ENCODE data around the gene DCAF12. TPM values are rescaled to one million over a fixed set of nuclear protein-coding genes. Genes with fewer than 3 reads are reported as not detected.

The DCAF12 gene
- total and polyA plus RNA-seq, 2 of the 8 experiments (the other 6 are each of a cell fraction or from before 2014, with no cell fraction given): 22.7 to 29.2 TPM

- Histone ChIP-seq H3K56ac (replicated peaks; ENCODE audit: insufficient read length, low read depth, low read length) (no peak overlapping the region), H4K5ac (ENCODE audit: insufficient read length, low read depth, low read length) (no peak overlapping the region), H3K27ac (ENCODE audit: low read depth, low read length) (no peak overlapping the region), H3K23ac (ENCODE audit: insufficient read length) (no peak overlapping the region), H4K8ac (ENCODE audit: extremely low read depth, insufficient read depth, low read length) (no peak overlapping the region), H2AFZ (ENCODE audit: low read length) (no peak overlapping the region), H3K4ac (replicated peaks; ENCODE audit: insufficient read length, low read depth, low read length) (no peak overlapping the region), H3K79me1 (ENCODE audit: low read depth, low read length) (no peaks in the 10 kb centered on the region), H4K20me1 (replicated peaks in 1 of 2; ENCODE audit: control insufficient read depth in 1 of 2, insufficient read depth in 2 of 2, low read length in 2 of 2) (no peaks in the 10 kb centered on the region), H3K4me2 (ENCODE audit: insufficient read depth in 1 of 2, low read depth in 2 of 2, low read length in 2 of 2) (no peak overlapping the region), H3K79me2 (ENCODE audit: control insufficient read depth in 1 of 2, insufficient read depth in 2 of 2, low read length in 2 of 2) (no peaks in the 10 kb centered on the region), H3K9ac (replicated peaks in 1 of 4; ENCODE audit: extremely low read depth in 1 of 4, low read depth in 3 of 4, low read length in 3 of 4) (no peak overlapping the region), H2AK5ac (ENCODE audit: low read depth, low read length) (no peak overlapping the region), H3K14ac (ENCODE audit: insufficient read length) (no peak overlapping the region), H3K27me3 (replicated peaks in 1 of 4; ENCODE audit: control insufficient read depth in 3 of 4, extremely low read depth in 1 of 4, insufficient read depth in 3 of 4, low read length in 3 of 4) (no peaks in the 10 kb centered on the region), H3K9me3 (ENCODE audit: insufficient read depth in 2 of 2, low read depth in 1 of 2, low read length in 1 of 2) (no peaks in the 10 kb centered on the region), H2BK15ac (ENCODE audit: low read length) (no peak overlapping the region), H2BK20ac (ENCODE audit: low read length) (no peak overlapping the region), H3K4me1 (replicated peaks in 1 of 4; ENCODE audit: control insufficient read depth in 3 of 4, insufficient read depth in 4 of 4, low read length in 3 of 4) (no peaks in the 10 kb centered on the region), H3K23me2 (ENCODE audit: low read depth, low read length) (no peaks in the 10 kb centered on the region), H2BK12ac (ENCODE audit: low read depth, low read length) (no peak overlapping the region), H3K18ac (ENCODE audit: extremely low read depth, low read length) (no peak overlapping the region), H2BK5ac (ENCODE audit: low read depth, low read length) (no peak overlapping the region), H4K91ac (replicated peaks; ENCODE audit: insufficient read length, low read length) (no peak overlapping the region), H2BK120ac (replicated peaks; ENCODE audit: low read depth, low read length) (no peak overlapping the region), H3K36me3 (ENCODE audit: control insufficient read depth in 2 of 4, insufficient read depth in 4 of 4, low read length in 3 of 4) (no peaks in the 10 kb centered on the region), H3K4me3 (ENCODE audit: extremely low read depth in 1 of 4, insufficient read depth in 2 of 4, low read depth in 3 of 4, low read length in 4 of 4) (no peak overlapping the region)
- POLR2A ChIA-PET (ENCODE audit: partially characterized antibody): interaction anchor here (0.9 kb wide), 1 partner anchor 80 kb away, joined by 3 read pairs; no protein-coding TSS in a partner anchor
- 89% methylated on average over 2 of the region's 2 CpGs; no CpG with 5 or more reads in 1 of the 2 experiments for WGBS, 2 experiments (ENCODE audit: extremely low coverage in 1 of 2, insufficient coverage in 1 of 2, insufficient read length in 1 of 2, insufficient replicate concordance in 2 of 2, low coverage in 1 of 2, low lambda C conversion rate in 2 of 2, missing lambda C conversion rate in 1 of 2)
- DNase-seq (ENCODE audit: low read depth in 1 of 2, low spot score in 2 of 2) (no peak), FAIRE-seq (no peak)
- CTCF ChIA-PET (ENCODE audit: partially characterized antibody): interaction anchor here (0.6 to 1.8 kb wide), 3 partner anchors 56 to 155 kb away, joined by 4 to 5 read pairs (median 4); no protein-coding TSS in a partner anchor
- TF ChIP-seq KDM4A (IDR thresholded peaks at IDR 0.05; ENCODE audit: low read depth, low read length, severe bottlenecking): no peak
Observed at GRCh38 chr9:34079181-34079580, 47.3 kb downstream of the DCAF12 start.
